Endodermal cell (in vitro differentiated cells): ENCODE results near the gene ZFYVE27. TPM values are rescaled to one million over a fixed set of nuclear protein-coding genes. Genes with fewer than 3 reads are reported as not detected.

Source experiments
- DNase-seq: peaks from one replicate; pipeline ENCODE4 v3.0.0-alpha.2; 2017
- H3K27ac ChIP-seq: 2 replicates; pipeline ENCODE4 v1.5.1; 2013; ENCODE audit warnings: mild to moderate bottlenecking, low read depth, low read length, moderate library complexity
- H3K27me3 ChIP-seq: 2 replicates; pipeline ENCODE4 v1.6.1; 2013; ENCODE audit warnings: mild to moderate bottlenecking, low read length, moderate library complexity; ENCODE audit not compliant: insufficient read depth, control insufficient read depth, poor library complexity, severe bottlenecking
- H3K36me3 ChIP-seq: 2 replicates; pipeline ENCODE4 v1.7.0; 2013; ENCODE audit warnings: mild to moderate bottlenecking, low read length, moderate library complexity; ENCODE audit not compliant: control insufficient read depth, insufficient read depth
- H3K4me1 ChIP-seq: one replicate; pipeline ENCODE4 v1.7.0; 2013; ENCODE audit warnings: low read length; ENCODE audit not compliant: control insufficient read depth, insufficient read depth
- H3K4me3 ChIP-seq: 2 replicates; pipeline ENCODE4 v1.5.1; 2013; ENCODE audit warnings: mild to moderate bottlenecking, low read length, moderate library complexity
- H3K9ac ChIP-seq: 2 replicates; pipeline ENCODE4 v1.6.1; 2013; ENCODE audit warnings: mild to moderate bottlenecking, low read length, moderate library complexity; ENCODE audit not compliant: poor library complexity, severe bottlenecking; ENCODE audit errors: extremely low read depth
- H3K9me3 ChIP-seq: 2 replicates; pipeline ENCODE4 v1.6.1; 2013; ENCODE audit warnings: mild to moderate bottlenecking, low read length, moderate library complexity; ENCODE audit not compliant: control insufficient read depth
- H3K27ac Mint-ChIP-seq: 2 replicates; pipeline ENCODE4 v1.8.0; 2020; ENCODE audit warnings: mixed read lengths
- H3K27me3 Mint-ChIP-seq: 2 replicates; pipeline ENCODE4 v1.8.0; 2021; ENCODE audit warnings: mild to moderate bottlenecking, mixed read lengths; ENCODE audit not compliant: insufficient read depth
- H3K36me3 Mint-ChIP-seq: 2 replicates; pipeline ENCODE4 v1.8.0; 2020; ENCODE audit warnings: low read depth, mixed read lengths
- H3K4me1 Mint-ChIP-seq: 2 replicates; pipeline ENCODE4 v1.8.0; 2020; ENCODE audit warnings: mixed read lengths
- H3K4me3 Mint-ChIP-seq: 2 replicates; pipeline ENCODE4 v1.8.0; 2020; ENCODE audit warnings: mild to moderate bottlenecking, moderate library complexity, mixed read lengths
- H3K9me3 Mint-ChIP-seq: 2 replicates; pipeline ENCODE4 v1.8.0; 2020; ENCODE audit warnings: mild to moderate bottlenecking, mixed read lengths
- WGBS, 2 experiments: methylation state at CpG; one replicate each; pipeline versions ENCODE4 v1.1.5 to v1.1.7; 2013; ENCODE audit warnings: missing lambda C conversion rate in 2 of 2, mixed read lengths in 1 of 2; ENCODE audit not compliant: insufficient coverage in 1 of 2, insufficient read length in 1 of 2; 5-methylcytosine and 5-hydroxymethylcytosine counted together
- total RNA-seq, 2 donors: library from RNA; stranded (reverse); fragmentation: NEBNext Ultra II Directional in 1 of 2; extraction: Animal tissue kit (Norgen Biotek cat#: 25700) in 1 of 2; gene quantifications; 2 replicates in 1 of 2; 3 replicates in 1 of 2; pipeline ENCODE4 v1.2.1, GENCODE V29; 2021
- TF ChIP-seq, protein P1 (sequence below): fragments of 200-600 bp; sonication (generic); conservative IDR thresholded peaks from 2 replicates; pipeline ENCODE4 v1.5.0; 2021; ENCODE audit warnings: antibody characterized with exemption, mild to moderate bottlenecking

ZFYVE27 gene
- total RNA-seq, 2 donors from 2014 or later = 33.5 to 36.3 TPM

DNA sequence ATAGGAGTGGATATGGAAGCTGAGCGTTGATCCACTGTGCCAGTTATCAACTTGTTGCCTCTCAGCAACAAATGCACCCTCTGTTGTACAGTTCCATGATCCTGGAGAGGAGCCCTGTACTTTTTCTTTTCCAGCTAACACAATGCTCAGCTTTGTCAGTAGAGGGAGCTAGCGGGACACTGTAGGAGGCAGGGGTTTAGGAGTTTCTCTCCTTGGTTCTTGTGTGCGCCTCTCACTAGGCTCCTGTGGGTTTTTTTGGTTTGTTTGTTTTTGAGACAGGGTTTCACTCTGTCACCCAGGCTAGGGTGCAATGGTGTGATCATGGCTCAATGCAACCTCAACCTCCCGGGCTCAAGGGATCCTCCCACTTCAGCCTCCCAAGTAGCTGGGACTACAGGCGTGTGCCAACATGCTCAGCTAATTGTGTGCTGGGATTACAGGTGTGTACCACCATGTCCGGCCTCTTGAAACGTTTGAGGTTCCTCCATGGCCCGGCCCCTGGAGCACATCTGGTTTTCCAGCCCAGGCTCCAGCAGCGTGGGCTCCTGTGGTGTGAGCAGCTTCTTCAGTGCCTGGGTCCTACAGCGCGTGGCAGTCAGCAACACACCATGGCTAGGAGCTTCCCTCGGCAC lies 35.4 kb upstream of the ZFYVE27 start:
- H3K4me1 Mint-ChIP-seq = no peaks in the 10 kb centered on the region
- 61 to 87% methylated on average over 9 to 12 of the region's 12 CpGs for WGBS, 2 experiments
- H3K36me3 Mint-ChIP-seq = no peaks in the 10 kb centered on the region

DNA sequence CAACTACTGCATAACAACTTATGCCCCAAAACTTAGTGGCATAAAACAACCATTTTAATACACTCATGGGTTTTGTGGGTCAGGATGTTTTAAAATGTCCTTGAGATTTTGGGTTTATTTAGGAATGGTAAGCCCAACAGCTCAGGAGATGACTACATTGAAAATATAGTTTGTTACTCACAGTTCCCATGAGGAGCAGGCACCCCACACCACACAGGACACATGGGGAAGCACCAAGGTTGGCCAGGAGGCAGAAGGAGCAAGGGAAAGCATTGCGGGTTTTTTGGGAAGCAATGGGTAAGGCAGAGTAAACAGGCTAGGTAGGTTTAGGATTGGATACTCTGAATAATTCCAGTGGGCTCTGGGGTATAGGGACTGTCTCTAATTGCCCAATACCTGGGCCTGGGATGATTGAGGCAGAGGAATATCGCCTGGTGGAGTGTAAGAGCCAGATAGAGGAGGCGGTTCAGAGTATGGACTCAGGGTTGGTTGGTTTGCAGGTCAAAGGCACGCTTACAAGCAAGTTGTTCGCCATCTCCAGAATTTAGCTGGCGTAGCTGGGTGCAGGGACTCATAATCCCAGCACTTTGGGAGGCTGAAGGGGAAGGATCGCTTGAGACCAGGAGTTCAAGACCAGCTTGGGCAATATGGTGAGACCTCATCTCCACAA lies 33.4 kb upstream of the ZFYVE27 start:
- Mint-ChIP-seq H3K27ac (no peak overlapping the region), H3K9me3 (no peaks in the 10 kb centered on the region), H3K36me3 (no peaks in the 10 kb centered on the region), H3K4me1 (no peaks in the 10 kb centered on the region), H3K4me3 (no peak overlapping the region), H3K27me3 (no peaks in the 10 kb centered on the region)
- Histone ChIP-seq H3K36me3 (no peaks in the 10 kb centered on the region), H3K4me3 (no peak overlapping the region), H3K9me3 (no peaks in the 10 kb centered on the region), H3K27me3 (no peaks in the 10 kb centered on the region), H3K27ac (no peak overlapping the region), H3K4me1 (no peaks in the 10 kb centered on the region), H3K9ac (no peak overlapping the region)
- TF ChIP-seq, protein P1, sequence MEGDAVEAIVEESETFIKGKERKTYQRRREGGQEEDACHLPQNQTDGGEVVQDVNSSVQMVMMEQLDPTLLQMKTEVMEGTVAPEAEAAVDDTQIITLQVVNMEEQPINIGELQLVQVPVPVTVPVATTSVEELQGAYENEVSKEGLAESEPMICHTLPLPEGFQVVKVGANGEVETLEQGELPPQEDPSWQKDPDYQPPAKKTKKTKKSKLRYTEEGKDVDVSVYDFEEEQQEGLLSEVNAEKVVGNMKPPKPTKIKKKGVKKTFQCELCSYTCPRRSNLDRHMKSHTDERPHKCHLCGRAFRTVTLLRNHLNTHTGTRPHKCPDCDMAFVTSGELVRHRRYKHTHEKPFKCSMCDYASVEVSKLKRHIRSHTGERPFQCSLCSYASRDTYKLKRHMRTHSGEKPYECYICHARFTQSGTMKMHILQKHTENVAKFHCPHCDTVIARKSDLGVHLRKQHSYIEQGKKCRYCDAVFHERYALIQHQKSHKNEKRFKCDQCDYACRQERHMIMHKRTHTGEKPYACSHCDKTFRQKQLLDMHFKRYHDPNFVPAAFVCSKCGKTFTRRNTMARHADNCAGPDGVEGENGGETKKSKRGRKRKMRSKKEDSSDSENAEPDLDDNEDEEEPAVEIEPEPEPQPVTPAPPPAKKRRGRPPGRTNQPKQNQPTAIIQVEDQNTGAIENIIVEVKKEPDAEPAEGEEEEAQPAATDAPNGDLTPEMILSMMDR = no peak
- WGBS, 2 experiments = 67 to 87% methylated on average over 4 to 7 of the region's 7 CpGs
- DNase-seq = no peak

More for the DNA sequence above, 35.4 kb upstream of the ZFYVE27 start:
- H3K4me3 Mint-ChIP-seq = no peak overlapping the region
- no peaks in the 10 kb centered on the region for H3K9me3 Mint-ChIP-seq
- no peaks in the 10 kb centered on the region for H3K27me3 ChIP-seq
- H3K27ac Mint-ChIP-seq = no peak overlapping the region
- no peaks in the 10 kb centered on the region for H3K9me3 ChIP-seq
- TF ChIP-seq, protein P1 = peak; percentile 92
- H3K4me3 ChIP-seq = no peak overlapping the region
- no peaks in the 10 kb centered on the region for H3K27me3 Mint-ChIP-seq
- DNase-seq = peak; percentile 84
- no peaks in the 10 kb centered on the region for H3K36me3 ChIP-seq
- H3K9ac ChIP-seq = no peak overlapping the region
- H3K4me1 ChIP-seq = no peaks in the 10 kb centered on the region
- no peak overlapping the region for H3K27ac ChIP-seq

DNA sequence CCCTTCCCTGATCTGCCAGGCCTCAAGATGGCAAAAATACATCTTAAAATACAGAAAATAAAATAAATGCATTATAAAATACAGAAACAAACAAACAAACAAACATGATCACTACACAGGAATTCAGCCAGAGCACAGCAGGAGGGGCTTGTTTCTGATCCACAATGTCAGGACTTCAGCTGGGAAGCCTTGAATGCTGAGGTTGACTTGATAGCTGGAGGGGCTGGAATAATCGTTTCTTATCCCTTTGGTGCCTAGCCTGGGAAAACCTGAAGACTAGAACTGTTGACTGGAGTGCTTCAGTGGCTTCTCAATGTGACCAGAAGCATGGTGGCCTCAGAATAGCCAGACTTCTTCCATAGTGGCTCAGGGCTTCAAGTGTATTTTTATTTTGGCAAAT lies 32.6 kb upstream of the ZFYVE27 start:
- TF ChIP-seq, protein P1 = no peak
- 75 to 81% methylated on average over 1 of the region's 1 CpG for WGBS, 2 experiments
- Histone ChIP-seq H3K9ac (no peak overlapping the region), H3K4me1 (no peaks in the 10 kb centered on the region), H3K27ac (no peak overlapping the region), H3K36me3 (no peaks in the 10 kb centered on the region), H3K4me3 (no peak overlapping the region), H3K27me3 (no peaks in the 10 kb centered on the region), H3K9me3 (no peaks in the 10 kb centered on the region)
- Mint-ChIP-seq H3K27me3 (peaks cover 6% of the 10 kb centered on the region), H3K9me3 (no peaks in the 10 kb centered on the region), H3K4me1 (no peaks in the 10 kb centered on the region), H3K4me3 (no peak overlapping the region), H3K27ac (no peak overlapping the region), H3K36me3 (no peaks in the 10 kb centered on the region)
- no peak for DNase-seq
